Hippocampal formation (tissue), 2 donors: Measurements from ENCODE around the gene PPT1.

Source experiments
- DNase-seq, 2 donors: peaks; one replicate each; lab custom pipeline; 2025; lab: John Stamatoyannopoulos, UW

Gene PPT1

GRCh38 chr1:40092706-40093639, 4.1 kb downstream of the PPT1 start:
- DNase-seq, result no peak

- no peak for DNase-seq
Observed at GRCh38 chr1:40092241-40092640, 4.8 kb downstream of the PPT1 start.

- DNase-seq, result no peak
Observed at GRCh38 chr1:40090652-40091355, 6.2 kb downstream of the PPT1 start.

- DNase-seq, result peak; percentile 56 to 73
Observed at GRCh38 chr1:40084750-40085149, 12.3 kb downstream of the PPT1 start.

DNA sequence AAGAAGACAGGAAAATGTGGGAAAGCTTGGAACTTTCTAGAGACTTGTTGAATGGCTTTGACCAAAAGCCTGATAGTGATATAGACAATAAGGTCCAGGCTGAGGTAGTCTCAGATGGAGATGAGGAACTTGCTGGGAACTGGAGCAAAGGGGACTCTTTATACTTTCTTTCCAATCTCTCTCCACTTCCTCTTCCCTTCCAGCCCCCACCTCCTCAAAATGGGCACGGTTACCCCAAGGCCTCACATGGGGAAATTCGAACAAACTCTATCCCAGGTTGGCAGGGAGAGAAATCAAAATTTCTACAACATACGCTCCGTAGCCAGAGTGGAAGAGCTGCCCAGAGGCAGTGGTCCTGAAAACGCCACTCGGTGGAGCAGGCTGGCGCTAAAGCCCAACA, 15.2 kb downstream of the PPT1 start:
- DNase-seq, result no peak

DNA sequence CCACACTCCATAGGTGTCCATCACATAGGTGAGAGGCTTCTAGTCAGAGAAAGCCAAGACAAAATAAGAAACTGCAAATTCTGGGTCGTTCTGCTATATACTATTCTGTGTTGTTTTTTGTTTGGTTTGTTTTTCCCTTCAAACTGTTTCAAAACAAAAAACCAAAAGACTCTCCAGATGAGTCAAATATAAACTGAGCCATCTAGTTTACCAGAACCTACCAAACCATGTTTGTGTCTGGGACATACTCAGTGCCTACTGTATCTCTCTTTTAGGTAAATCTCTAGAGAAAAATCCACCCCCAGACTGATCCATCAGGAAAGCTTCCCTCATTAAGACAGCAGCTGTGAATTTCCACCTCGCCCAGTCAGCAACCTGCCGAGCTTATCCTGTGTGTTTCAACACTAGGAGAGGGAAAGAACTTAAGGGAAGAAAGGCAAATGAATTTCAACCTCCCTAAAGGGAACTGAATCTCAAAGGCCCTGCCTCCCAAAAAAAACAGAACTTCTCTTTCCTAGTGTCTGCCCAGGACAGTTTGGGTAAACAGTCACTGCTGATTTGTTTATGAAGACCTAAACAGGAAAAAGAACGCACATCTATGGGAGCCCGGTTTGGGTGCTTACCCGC, 17.2 kb downstream of the PPT1 start:
- DNase-seq, result no peak

- DNase-seq, result no peak
Observed at GRCh38 chr1:40078512-40079333, 18.3 kb downstream of the PPT1 start.

DNA sequence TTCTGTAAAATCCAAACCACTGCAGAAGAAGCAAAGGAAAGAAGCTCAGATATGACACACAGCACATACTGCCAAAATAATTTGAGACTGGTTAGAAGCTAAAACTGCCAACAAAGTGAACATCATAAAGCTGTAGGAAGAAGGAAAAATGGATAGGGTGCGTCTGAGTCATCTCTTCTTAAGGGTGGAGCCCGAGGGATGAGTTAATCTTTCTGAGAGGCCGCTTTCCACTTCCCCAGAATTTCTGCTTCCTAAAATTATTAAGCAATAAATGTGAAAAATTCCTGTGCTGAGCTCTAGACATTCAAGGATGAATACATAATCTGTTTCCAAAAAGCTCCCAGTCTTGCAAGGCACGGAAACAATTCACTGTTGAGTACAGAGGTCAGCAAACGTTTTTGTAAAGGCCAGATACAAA, 20.1 kb downstream of the PPT1 start:
- peak in 1 of 2 donors; percentile 22 for DNase-seq

- no peak for DNase-seq
Observed at GRCh38 chr1:40075266-40075665, 21.8 kb downstream of the PPT1 start.

DNA sequence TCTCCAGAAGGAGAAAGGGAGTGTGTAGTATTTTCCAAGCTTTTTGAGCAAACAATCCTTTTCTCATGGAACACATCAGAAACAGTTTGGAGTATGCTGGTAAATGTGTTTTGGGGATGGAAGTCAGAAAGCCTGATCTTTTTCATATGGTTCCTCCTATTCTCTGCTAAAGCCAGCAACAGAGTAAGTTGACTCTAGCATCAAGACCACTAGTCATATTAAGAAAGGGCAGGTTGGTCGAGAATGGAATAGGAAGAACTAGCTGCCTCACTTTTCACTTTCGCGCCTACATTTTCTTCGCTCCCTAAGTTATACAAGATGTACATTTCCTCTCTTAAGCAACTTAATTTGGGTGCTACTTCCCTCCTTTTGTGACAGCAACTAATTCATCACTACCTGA, 24.0 kb downstream of the PPT1 start:
- DNase-seq, result no peak

- DNase-seq, result no peak
Observed at GRCh38 chr1:40072142-40072541, 24.9 kb downstream of the PPT1 start.

DNA sequence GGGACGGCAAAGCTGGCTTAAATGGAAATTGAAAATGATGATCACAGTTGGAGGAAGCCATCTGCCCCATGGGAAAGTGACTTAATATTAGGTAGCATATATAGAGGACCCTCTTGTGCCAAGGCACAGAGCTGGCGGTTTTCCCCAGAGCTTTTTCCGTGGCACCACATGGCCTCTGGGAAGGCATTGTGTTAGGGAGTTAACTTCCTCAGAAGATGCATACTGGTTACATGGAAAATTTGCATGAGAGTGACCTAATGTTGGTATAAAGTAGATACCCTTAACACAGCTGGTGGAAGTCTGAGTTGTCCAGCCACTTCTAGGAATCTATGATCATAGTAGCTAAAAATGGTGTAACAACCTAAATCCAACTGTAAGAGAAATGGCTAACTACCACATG, 29.2 kb downstream of the PPT1 start:
- no peak for DNase-seq

DNA sequence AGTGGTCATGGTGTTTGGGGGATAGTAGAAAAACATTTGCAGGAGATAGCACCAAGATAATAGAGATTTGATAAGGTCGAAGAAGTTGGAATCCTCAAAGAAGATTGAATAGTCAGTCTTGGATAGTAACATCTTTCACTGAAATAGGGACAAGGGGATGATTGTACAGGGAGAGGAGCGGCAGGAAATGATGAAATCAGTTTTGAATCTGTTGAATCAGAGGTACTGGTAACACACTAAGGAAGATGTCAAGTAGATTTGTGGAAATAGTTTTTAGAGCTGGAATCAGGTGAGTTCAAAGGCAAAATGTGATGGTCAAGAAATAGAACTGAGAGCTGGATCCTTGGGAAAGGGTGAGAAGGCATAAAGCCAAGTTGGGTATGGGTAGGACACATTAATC, 30.0 kb downstream of the PPT1 start:
- no peak for DNase-seq

GRCh38 chr1:40064797-40065499, 32.1 kb downstream of the PPT1 start:
- no peak for DNase-seq

GRCh38 chr1:40059960-40060750, 36.9 kb downstream of the PPT1 start:
- DNase-seq, result no peak

- no peak for DNase-seq
Observed at GRCh38 chr1:40059338-40059959, 37.6 kb downstream of the PPT1 start.

DNA sequence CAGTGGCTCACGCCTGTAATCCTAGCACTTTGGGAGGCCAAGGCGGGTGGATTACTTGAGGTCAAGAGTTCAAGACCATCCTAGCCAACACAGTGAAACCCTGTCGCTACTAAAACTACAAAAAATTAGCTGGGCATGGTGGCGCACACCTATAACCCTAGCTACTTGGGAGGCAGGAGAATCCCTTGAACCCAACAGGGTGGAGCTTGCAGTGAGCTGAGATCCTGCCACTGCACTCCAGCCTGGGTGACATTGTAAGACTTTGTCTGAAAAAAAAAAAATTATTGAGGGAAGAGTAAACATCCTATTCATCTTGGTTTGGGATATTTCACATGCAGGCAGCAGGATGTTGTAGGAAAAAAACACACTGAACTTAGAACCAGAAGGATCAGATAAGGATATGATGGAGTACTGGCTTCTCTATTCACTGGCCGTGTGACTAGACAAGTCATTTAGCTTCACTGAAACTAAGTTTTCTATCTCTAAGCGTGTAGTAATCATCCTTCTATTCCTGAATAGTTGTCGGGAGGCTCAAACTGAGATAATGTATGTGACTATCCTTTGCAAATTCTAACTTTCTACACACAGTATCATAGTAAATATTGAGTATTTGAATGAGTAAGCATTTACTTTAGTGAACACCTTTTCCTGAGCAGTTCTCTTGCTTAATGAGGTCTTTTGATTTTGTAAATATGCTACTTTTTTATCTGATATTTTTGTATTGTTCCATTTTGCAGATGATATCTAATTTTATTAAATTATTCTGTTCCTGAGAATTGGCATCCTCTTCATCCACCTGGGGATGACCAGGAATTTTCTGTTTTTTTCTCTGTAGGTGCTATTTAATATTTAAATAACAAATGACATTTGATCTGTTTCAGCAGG, 38.4 kb downstream of the PPT1 start:
- no peak for DNase-seq

DNA sequence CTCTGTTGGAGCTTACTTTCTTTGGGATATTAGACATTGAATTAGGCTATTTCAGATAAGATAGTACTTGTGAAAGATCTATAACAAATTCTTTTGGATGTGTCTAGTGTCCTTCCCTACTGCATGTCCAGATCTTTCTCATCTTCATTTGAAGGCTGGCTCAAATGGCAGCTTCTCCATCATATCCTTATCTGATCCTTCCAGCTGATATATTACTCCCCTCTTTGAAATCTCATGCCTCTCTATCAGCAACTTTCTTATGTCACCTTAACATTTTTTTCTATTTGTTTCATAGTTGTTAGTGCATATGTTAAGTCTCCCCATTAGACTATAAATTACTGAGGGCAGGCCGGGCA, 39.0 kb downstream of the PPT1 start:
- DNase-seq, result no peak
